ENCODE data around the gene KRTAP2-2.

GRCh38 chr17:41060052-41060604, 5.1 kb upstream of the KRTAP2-2 start, which contains the start of gene KRTAP2-3:
- TF ChIP-seq CTCF (IDR thresholded peaks at IDR 0.05; ENCODE audit: low read depth, low read length, poor library complexity, severe bottlenecking): no peak
- TF ChIP-seq EZH2phosphoT487 (IDR thresholded peaks at IDR 0.05; ENCODE audit: borderline replicate concordance, low read length): no peak
